ENCODE measurements around the gene PPA2.
"Not testable (repeated sequence)": the region's sequence is repeated elsewhere in the genome, so short reads cannot be mapped to it uniquely, and the experiment has no call there.

Gene PPA2

DNA sequence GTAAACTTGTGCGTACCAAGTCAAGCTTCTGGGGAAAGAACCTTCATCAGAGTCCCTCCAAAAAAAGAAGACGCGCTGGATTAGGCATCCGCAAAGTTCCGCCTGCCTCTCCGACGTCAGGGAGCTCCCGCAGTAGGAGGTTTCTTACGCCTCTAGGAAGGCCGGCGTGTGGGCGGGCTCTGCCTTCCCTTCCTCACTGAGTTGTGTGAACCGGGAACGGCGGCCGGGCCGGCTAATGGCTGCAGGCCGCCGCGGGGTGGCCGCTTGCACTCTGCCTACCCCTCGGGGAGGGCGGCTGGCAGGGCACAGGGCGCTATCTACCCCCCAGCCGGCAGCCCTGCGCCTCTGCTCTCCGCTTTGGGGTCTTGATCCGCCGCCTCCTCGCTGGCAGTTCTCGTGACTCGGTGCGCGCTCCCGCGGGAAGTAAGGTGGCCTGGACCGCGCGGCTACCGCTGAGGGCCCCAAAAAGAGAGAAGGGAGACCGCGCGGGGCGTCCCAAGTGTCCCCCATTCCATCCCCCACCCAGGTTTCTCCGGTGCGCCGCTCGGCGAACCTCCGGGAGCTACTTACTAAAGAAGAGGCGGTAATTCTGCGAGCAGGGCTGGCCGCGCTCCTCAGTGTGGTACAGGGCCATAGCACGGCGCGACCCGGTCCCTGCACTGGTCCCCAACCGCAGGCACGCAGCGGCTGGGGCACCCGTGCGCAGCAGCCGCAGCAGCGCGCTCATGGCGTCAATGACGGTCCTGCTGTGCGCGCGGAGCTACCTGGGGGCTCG, at the start of gene PPA2:
Gene PPA2, minus strand, starts transcription at position 739 of the 775 bp plus-strand sequence. Its CDS starts 12 bp downstream, at position 727.
- peak; percentile 15 to 46 for DNase-seq (ENCODE audit: low read depth in 2 of 2)

DNA sequence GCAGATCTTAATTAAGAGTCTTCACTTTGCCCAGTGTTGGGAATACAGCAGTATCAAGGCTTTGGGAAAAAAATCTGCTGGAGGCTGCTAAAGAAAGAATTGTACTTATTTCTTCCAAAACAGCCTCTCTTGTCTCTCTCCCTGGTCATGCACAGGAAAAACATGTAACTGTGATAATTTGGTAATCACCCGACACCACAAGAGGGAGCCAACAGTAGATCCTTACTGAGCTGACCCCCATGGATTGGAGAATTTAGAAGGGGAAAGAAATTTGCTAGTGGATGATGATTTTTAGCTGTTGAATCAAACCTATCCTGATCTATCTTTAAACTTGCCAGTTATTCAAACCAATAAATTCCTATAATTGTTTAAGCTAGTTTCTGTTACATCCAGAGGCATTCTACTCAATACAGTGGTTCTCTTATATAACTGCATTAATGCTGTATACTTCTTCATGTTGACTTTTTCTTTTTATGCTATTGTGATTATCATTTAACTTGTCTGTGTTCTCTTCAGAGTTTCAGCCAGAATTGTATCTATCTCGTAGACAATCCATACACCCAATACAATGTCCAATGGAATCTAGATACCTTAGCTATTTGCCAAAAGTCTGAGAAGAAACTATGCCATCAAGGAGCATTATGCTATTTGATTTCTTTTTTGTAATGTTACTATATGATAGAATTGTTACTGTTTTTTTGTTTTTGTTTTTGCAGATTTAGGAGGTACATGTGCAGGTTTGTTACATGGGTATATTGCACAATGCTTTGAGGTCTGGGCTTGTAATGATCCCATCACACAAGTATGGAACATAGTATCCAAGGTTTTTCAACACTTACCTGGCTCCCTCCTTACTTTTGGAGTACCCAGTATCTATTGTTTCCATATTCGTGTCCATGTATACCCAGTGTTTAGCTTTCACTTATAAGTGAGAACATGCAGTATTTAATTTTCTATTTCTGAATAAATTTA, 47.2 kb upstream of the PPA2 start:
- no peak for DNase-seq (ENCODE audit: low read depth in 2 of 2)

DNA sequence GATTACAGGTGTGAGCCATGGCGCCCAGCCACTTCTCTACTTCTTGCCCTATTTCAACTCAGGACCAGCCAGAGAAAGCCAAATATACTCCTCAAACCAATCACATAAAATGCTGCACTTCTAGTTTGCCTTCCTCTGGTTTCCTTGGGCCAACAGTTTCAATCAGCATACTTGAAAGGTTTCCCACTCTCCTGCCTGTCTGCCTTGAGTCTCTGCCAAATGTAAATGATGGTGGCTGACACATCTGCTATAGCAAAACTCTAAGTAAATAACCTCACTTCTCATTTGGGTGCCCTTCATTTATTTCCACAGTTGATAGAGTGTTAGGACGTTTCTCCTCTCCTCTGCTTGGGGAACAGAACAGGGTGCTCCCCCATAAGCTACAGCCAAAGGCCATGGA, 36.4 kb upstream of the PPA2 start:
- DNase-seq (ENCODE audit: low read depth in 2 of 2): no peak

DNA sequence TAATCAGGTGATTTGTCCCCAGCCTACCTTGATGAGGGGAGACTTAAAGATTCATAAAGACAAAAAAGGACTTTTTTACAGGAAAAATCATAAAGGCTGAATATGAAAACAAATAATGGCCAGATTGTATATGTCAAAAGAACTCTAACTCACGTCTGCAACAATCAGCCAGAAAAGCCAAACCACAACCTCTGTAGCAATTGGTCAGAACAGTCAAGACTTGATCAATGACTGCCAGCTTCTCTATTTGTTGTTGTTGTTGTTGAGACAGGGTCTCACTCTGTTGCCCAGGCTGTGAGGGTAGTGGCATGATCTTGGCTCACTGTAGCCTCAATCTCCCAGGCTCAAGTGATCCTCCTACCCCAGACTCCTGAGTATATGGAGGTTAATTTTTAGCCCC, 35.9 kb upstream of the PPA2 start:
- DNase-seq (ENCODE audit: low read depth in 2 of 2): no peak

DNA sequence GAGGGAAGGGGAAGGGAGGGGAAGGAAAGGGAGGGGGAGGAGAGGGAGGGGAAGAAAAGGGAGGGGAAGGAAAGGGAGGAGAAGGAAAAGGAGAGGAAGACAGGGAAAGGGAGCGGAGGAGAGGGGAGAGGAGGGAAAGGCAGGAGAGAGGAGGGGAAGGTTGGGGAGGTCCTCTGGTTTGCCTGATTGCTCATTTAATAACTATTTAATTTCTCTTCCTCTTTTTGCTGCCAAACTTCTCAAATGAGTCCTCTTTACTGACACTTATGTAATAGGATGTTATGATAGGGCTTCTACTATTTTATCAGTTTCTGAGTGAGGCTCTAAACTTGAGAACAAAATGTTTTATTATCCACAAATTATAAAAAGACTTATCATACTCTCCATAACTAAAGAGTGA, 35.4 kb upstream of the PPA2 start:
- no peak for DNase-seq (ENCODE audit: low read depth in 2 of 2)

DNA sequence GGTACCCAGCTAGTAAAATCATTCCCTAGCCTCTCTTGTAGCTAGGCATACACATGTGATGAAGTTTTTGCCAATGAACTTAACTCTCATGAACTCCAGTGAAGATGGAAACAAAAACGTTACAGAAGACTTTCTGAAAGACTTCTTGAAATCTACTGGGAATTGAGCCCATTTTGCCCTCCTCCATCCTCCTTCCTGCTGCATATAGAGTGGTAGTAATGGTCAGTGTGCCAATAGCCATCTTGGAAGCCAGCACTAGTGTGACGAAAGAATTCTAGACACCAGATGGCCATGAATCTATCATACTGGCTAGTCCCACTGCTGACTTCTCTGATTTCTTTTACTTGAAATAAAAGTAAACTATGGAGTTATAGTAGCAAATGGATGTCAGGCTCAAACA, 30.9 kb upstream of the PPA2 start:
- DNase-seq (ENCODE audit: low read depth in 2 of 2): no peak

DNA sequence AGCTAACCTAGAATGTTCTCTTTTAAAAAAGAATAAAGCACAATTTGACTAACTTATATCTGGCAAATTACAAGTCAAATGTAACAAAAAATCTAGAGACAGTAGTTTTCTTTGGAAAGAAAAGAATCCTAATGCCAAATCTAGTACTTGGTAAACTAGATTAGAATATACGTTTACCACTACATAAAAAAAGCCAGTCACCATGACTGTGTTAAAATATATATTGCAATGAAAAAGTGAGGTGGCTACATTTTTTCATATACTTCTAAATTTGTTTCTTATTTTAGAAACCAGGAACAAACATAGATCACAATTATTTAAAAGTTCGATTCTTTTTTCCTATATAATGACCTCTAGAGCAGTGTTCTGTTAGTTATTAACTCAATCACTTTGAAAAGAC, 29.6 kb upstream of the PPA2 start:
- DNase-seq (ENCODE audit: low read depth in 2 of 2): no peak

DNA sequence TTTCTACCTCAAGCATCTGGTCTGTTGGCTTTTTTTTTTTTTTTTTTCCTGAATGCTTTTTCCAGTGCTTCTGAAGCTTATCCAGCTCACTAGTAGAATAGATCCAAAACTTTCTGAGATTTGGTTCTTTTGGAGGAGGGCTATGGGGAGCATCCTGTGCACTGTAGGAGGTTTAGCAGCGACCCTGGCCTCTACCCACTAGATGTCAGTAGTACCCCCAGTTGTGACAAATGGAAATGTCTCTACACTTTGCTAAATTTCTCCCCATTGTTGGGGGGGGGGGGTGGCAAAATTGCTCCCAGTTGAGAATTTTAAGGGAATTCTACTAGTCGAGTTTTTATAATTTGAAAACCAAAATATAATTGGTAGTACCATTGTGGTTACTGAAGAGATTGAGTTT, 23.0 kb upstream of the PPA2 start:
- DNase-seq (ENCODE audit: low read depth in 2 of 2): no peak

DNA sequence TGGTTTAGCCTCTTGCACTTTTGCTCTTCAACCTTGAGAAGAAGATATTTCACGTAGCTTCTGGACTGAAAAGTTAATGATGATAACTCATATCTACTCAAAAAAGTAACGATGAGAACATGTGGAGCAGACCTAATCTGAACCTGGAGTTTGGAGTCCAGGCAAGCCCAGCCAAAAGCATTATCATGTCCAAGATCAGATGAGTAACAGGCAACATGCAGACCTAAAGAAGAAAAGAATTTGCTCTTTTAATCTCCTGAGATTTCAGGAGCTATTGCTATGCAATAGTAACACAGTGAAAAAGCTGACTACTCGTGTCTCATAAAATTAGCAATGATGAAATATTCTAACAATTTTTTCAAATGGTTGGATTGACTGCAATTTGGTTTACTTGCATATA, 21.8 kb upstream of the PPA2 start:
- no peak for DNase-seq (ENCODE audit: low read depth in 2 of 2)

DNA sequence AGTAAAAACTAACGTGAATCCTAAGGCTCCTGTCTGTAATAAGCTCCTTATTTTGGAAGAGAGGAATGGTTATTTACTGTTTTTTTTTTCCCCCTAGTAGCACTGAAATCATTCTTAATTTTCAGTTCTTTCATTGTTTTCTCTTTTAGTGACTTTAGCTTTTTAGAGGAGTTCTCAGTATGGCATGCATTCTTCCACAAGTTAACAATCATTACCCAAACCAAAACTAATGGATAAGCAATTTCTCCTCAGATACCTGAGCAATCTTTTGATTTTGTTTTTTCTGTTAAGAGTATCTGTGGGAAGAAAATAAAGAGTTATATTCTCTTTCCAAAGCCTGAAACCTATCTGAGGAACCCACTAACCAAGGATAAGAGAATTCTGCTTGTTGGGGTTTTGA, 16.7 kb upstream of the PPA2 start:
- DNase-seq (ENCODE audit: low read depth in 2 of 2): no peak

DNA sequence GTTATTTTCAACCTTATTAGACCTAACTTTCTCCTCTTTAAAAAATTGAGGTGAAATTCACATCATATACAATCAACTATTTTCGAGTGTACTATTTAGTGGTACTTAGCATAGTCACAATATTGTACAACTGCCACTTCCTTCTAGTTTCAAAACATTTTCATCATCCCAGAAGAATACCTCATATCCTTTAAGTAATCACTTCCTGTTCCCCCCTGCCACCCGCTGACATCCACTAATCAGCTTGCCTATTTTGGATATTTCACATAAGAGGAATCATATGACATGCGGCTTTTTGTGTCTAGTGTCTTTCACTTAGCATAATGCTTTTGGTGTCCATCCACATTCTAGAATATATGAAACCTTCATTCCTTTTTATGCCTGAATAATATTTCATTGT, 10.0 kb upstream of the PPA2 start:
- no peak for DNase-seq (ENCODE audit: low read depth in 2 of 2)

DNA sequence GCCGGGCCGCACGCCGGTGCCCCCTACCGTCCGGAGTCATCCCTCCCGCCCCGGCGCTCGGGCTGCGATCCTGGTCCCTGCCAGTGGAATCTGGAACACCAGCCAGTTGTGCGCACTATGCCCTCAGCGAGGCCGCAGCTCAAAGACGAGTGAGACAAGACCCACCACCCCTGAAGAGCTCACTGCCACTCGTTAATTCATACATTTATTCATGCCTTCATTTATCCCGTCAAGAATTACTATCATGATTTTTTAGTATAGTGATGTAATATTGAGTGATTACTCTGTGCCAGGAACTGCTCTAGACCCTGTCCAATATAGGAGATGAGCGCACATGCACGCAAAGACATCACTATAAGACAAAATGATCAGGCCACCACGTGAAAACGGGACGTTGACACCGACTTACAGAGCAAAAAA, 247 bp upstream of the PPA2 start:
- DNase-seq (ENCODE audit: low read depth in 2 of 2): peak; percentile 64 to 69

DNA sequence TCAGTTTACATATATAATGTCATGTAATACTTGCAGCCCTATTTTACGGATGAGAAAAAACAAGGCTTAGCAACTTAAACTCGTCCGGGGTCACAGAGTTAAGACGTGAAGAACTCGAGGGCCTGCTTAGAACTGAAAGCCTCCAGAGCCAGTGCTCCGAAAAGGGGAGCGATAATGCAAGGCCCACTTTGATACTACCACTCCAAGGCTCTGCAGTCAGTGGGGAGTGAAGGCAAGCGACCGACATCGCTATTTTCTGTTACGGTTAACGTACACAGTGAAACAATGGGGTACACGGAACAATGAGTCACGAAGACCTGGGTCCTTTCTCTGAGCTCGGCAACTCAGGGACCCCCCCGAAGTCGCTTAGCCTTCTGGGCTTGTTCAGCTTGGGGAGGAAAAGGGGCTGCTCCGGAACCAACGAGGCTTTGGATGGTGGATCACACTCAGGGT, 965 bp downstream of the PPA2 start:
- no peak for DNase-seq (ENCODE audit: low read depth in 2 of 2)

DNA sequence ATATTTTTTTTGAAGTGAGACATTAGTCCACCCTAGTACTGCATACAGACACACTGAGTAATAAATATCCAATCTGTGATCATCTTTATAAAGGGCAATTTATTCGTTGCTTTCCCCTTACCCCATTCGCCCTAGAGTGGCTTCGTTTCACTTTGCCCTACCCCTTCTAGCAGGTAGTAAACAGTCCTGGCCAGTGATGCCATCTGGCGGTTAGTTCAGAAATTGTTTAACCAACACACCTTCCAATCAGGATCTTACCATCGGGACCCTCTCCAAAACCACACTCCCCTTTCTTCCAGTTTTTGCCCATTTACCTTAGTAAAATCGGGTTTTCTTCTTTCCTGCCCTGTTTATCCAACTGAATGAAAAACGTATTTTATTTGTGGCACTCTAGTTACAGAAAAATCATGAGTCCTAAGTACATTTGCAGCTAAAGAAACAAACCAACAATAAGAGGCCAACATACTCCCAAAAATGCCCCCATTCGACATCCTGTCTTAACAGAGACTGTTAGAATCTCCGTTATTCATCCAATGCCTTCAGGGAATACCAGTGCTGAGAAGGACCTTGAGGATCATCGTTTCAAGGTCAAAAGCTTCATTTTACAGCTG, 2.2 kb downstream of the PPA2 start:
- peak; percentile 20 to 30 for DNase-seq (ENCODE audit: low read depth in 2 of 2)

DNA sequence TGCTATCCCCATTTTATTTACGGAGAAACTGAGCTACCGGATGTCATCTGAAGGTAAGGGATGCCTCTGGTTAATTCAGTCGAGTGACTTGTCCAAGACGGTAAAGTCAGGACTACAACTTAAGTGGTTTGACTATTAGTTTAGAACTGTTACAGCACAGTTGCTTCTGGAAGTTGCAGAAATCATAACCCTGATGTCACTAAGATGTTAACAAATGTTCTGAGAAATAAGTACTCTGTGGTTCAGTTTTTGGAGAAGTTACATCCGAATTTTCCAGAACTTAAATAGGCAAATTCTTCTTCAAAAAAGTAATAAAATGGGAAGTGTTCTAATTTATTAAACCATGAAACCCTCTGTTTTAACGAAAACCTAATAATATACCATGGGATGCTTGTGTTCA, 3.1 kb downstream of the PPA2 start:
- no peak for DNase-seq (ENCODE audit: low read depth in 2 of 2)

DNA sequence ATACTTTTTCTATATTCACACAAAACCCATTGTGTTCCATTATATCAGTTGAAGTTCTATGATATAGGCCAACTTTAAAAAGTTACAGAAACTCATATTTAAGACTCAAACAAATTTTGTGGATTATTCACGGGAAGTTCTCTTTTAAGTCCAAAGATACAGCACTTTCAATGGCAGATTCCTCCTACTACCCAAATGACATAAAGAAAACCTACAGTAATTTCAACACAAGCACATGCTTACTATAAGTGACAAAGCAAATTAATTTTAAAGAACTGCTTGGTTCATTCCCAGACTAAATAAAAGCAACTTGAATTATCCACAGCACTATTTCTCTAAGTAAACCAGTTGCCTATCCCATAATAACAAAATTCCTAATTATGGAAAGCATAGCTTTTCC, 4.1 kb downstream of the PPA2 start:
- DNase-seq (ENCODE audit: low read depth in 2 of 2): no peak

DNA sequence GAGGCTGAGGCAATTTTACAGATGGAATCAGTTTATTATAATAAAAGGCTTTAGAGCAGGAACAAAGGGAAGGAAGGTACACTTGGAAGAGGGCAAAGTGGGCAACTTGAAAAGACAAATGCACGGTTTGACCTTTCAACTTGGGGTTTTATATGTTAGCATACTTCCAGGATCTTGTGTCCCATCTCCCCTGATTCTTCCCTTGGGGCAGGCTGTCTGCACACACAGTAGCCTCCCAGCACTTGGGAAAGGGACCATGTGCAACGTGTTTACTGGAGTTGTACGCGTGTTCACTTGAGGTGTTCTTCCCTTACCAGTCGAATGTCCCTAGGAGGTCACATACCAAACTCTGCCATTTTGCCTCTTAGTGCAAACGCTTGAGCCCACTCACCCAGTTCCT, 7.3 kb downstream of the PPA2 start:
- DNase-seq (ENCODE audit: low read depth in 2 of 2): no peak

DNA sequence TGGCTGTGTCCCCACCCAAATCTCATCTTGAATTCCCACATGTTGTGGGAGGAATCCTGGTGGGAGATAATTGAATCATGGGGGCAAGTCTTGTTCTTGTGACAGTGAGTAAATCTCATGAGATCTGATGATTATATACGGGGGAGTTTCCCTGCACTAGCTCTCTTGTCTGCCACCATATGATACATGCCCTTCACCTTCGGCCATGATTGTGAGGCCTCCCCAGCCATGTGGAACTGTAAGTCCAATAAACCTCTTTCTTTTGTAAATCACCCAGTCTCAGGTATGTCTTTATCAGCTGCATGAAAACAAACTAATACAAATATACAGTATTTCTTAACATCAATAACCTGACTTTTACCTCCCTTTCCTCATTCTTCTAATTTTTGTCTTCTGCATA, 9.3 kb downstream of the PPA2 start:
- not testable (repeated sequence) for DNase-seq (ENCODE audit: low read depth in 2 of 2)

DNA sequence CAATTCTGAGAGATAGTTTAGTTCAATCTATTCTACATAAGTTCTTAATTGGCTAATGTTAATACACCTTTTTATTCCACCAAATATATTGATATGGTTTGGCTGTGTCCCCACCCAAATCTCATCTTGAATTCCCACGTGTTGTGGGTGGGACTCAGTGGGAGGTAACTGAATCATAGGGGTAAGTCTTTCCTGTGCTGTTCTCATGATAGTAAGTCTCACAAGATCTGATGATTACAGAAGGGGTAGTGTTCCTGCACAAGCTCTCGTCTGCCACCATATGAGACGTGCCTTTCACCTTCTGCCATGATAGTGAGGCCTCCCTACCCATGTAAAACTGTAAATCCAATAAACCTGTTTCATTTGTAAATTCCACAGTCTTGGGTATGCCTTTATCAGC, 11.3 kb downstream of the PPA2 start:
- no peak for DNase-seq (ENCODE audit: low read depth in 2 of 2)

DNA sequence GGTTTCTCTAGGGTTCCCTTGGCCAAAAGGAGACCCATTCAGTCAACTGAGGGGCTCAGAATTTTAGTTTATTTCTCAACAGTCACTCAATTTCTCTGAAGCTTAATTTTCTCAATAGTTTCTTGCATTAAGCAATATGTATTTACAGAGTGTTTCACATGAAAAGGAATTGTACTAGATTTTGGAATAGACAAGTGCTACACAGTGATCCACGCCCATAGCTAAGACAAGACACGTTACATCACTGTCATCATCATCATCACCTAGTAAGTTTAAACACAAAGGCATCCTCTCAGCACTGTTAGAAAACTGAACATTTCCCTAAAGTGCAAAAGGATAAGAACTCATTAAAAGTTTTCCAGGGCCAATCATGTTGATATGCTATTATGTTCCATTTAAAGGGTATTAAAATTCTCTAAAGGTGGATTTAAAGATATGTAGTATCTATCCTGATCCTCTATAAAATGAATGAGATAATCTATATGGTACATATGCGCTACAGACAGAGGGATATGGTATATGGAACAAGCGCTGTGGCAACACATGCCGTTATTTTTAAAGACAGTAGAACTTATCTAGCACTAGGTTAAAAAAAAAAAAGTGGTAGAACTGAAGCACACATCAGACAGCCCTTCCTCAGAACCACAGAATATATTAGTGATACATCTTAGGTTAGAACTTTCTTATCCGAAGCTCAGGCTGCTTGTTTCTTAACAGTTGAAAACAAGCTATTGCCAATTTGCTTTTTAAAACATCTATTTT, 12.1 kb downstream of the PPA2 start:
- DNase-seq (ENCODE audit: low read depth in 2 of 2): no peak

DNA sequence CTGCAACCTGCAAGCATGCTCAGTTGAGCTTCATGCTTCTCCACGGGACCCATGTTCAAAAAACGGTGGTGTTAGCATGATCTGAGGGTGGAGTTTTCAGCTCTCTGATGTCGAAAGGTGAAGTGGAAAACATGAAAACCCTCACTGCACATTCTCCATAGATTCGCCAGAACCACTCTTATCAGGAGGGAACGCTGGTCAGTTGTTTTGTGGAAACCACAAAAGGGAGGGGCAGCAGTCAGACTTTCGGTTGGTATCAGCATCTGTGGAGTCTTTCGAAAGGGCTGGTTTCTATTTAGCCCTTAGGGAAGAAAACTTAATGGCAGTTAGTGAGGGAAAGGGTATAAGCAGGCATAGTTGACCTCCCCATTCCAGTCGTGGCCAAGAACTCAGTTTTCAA, 12.6 kb downstream of the PPA2 start:
- DNase-seq (ENCODE audit: low read depth in 2 of 2): no peak

DNA sequence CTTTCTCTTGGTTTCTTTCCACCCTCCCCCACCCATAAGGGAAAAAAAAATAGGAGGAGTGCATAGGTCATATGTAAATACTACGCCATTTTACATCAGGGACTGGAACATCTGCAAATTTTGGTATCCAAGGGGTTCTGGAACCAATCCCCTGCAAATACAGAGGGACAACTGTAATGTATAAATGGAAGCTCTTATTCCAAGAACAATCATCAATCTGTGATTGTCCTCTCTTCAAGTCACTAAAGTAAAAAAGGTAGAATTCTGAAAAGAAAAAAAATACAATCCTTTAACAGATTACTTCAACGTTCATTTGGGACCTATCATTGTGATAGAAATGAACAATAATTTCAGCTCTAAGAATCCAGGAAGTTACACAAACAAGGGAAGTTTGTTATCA, 13.6 kb downstream of the PPA2 start:
- no peak for DNase-seq (ENCODE audit: low read depth in 2 of 2)

Data from stimulated activated CD4-positive, alpha-beta T cell treated with anti-CD3 and anti-CD28 coated beads, Interleukin-1b, Interleukin-23, amount 100 ng/mL, for 1 hour (primary cell).